H1 (cell line): Measurements from ENCODE around the gene SERPINB5. TPM values are rescaled to one million over a fixed set of nuclear protein-coding genes. Genes with fewer than 3 reads are reported as not detected.

Source experiments
- EP300 ChIP-seq, 2 experiments: IDR thresholded peaks; 1 replicate in 1 of 2; 2 replicates in 1 of 2; pipeline ENCODE4 v1.6.1; 2011 to 2012; ENCODE audit warnings: low read depth in 2 of 2, low read length in 2 of 2, mild to moderate bottlenecking in 2 of 2, borderline replicate concordance in 1 of 2, inconsistent platforms in 1 of 2, moderate library complexity in 1 of 2
- polyA plus RNA-seq, 7 experiments: library from polyadenylated mRNA; depleted of rRNA in 3 of 7; stranded (reverse) in 5 of 7; unstranded in 2 of 7; fragments of >200 nt in 5 of 7; fragments of 200-250 nt in 2 of 7; gene quantifications; 1 replicate in 5 of 7; 2 replicates in 1 of 7; 4 replicates in 1 of 7; pipeline versions ENCODE4 v1.2.1 to v1.2.3, GENCODE V29; 2011 to 2013; ENCODE audit warnings: missing spikeins in 2 of 7, mixed read lengths in 2 of 7
- total RNA-seq: library from RNA; stranded (reverse); fragmentation: NEBNext Ultra II Directional; extraction: Animal tissue kit (Norgen Biotek cat#: 25700); gene quantifications from 2 replicates; pipeline ENCODE4 v1.2.1, GENCODE V29; 2021

Gene SERPINB5
- total and polyA plus RNA-seq, 2 of the 8 experiments (the other 6 are each of a cell fraction or from before 2014, with no cell fraction given), result 0.03 TPM; not detected in 1

- TF ChIP-seq EP300 (IDR thresholded peaks at IDR 0.05; ENCODE audit: borderline replicate concordance in 1 of 2, low read depth in 2 of 2, low read length in 2 of 2), result no peak
Observed at GRCh38 chr18:63505566-63506335, 29.0 kb downstream of the SERPINB5 start (continued).
